ENCODE measurements around the gene SHFL. TPM values are rescaled to one million over a fixed set of nuclear protein-coding genes. Genes with fewer than 3 reads are reported as not detected.

SHFL gene
- total RNA-seq, 1 experiment from 2014 or later = 21.1 TPM

DNA sequence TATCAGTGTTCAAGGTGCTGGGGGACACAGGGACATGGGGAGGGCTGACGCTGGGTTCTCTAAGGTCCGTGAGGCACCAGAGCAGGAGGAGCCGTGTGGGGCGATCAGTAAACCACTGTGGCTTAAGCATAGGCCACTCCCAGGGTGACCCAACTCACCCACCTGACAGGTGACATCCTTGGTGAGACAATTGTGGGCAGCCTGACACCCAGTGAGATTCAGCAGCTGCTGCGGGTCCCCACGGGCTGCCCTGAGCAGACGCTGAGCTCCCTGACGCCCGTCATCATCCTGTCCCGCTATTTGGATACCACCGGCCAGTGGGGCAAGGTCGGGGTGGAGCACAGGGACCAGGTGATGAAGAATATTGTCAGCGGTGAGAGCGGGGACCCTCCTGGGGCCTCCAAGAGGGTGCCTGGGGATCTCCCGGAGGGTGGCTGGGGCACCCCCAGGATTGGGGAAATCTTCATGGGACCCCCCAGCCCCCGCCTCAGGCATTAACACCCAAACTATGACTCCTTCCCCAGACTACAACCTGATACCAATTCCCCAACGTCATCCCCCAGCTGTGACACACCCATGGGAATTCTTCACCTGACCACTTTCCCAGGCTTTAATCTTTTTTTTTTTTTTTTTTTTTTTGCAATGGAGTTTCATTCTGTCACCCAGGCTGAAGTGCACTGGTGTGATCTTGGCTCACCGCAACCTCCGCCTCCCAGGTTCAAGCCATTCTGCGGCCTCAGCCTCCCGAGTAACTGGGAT is 33.3 kb upstream of the SHFL start:
- Mint-ChIP-seq H3K4me1 (peaks cover 4% of the 10 kb centered on the region in 2 experiments), H3K27ac (no peak overlapping the region), H3K9me3 (peaks cover 0 to 4% of the 10 kb centered on the region in 2 experiments; a peak in 2 of 5 replicates), H3K27me3 (ENCODE audit: low read depth) (peaks cover 40% of the 10 kb centered on the region), H3K36me3 (ENCODE audit: insufficient read depth in 1 of 3, low read depth in 3 of 3) (no peaks in the 10 kb centered on the region), H3K4me3 (no peak overlapping the region)
- H3K23me2 ChIP-seq (ENCODE audit: insufficient read length, low read depth, low read length, poor library complexity, severe bottlenecking) = no peaks in the 10 kb centered on the region
- no peaks in the 10 kb centered on the region for H3K79me1 ChIP-seq (ENCODE audit: insufficient read depth, low read depth, low read length, poor library complexity, severe bottlenecking)
- H4K5ac ChIP-seq (ENCODE audit: insufficient read length, low read depth, low read length) = no peak overlapping the region
- H4K20me1 ChIP-seq (ENCODE audit: control insufficient read depth, insufficient read depth, insufficient read length) = no peaks in the 10 kb centered on the region
- no peak overlapping the region for H4K91ac ChIP-seq (ENCODE audit: insufficient read length, low read depth, low read length)
- no peak overlapping the region for H2BK12ac ChIP-seq (ENCODE audit: insufficient read length, low read depth, low read length)
- no peaks in the 10 kb centered on the region for H3K9me3 ChIP-seq (ENCODE audit: control insufficient read depth, low read depth, low read length)
- H3K56ac ChIP-seq (ENCODE audit: insufficient read length, low read depth, low read length) = no peak overlapping the region
- H3K14ac ChIP-seq (ENCODE audit: insufficient read depth, low read length) = no peak overlapping the region; the same call in 1 of the 2 replicates
- DNase-seq = no peak
- H2BK120ac ChIP-seq (ENCODE audit: low read depth, low read length, poor library complexity, severe bottlenecking) = no peak overlapping the region
- no peak overlapping the region for H2BK15ac ChIP-seq (ENCODE audit: low read depth, low read length)
- no CpG with 5 or more reads among the region's 21 CpGs for WGBS (ENCODE audit: extremely low coverage, insufficient read length, low lambda C conversion rate)
- H2BK5ac ChIP-seq (ENCODE audit: insufficient read length, low read length) = no peak overlapping the region
- no peaks in the 10 kb centered on the region for H3K27me3 ChIP-seq (ENCODE audit: insufficient read depth, low read length)
- no peak overlapping the region for H3K23ac ChIP-seq (ENCODE audit: insufficient read length, low read depth, low read length)
- H3K4me2 ChIP-seq (ENCODE audit: insufficient read depth, insufficient read length, low read length) = no peak overlapping the region
- no peak overlapping the region for H3K9ac ChIP-seq (ENCODE audit: extremely low read depth, insufficient read length, low read length)
- no peaks in the 10 kb centered on the region for H3K79me2 ChIP-seq (ENCODE audit: insufficient read depth, low read length)
- no peak overlapping the region for H2AFZ ChIP-seq (ENCODE audit: low read length)
- H4K8ac ChIP-seq (replicated peaks; ENCODE audit: insufficient read length, low read depth, low read length) = no peak overlapping the region
- TF ChIP-seq, protein P1, sequence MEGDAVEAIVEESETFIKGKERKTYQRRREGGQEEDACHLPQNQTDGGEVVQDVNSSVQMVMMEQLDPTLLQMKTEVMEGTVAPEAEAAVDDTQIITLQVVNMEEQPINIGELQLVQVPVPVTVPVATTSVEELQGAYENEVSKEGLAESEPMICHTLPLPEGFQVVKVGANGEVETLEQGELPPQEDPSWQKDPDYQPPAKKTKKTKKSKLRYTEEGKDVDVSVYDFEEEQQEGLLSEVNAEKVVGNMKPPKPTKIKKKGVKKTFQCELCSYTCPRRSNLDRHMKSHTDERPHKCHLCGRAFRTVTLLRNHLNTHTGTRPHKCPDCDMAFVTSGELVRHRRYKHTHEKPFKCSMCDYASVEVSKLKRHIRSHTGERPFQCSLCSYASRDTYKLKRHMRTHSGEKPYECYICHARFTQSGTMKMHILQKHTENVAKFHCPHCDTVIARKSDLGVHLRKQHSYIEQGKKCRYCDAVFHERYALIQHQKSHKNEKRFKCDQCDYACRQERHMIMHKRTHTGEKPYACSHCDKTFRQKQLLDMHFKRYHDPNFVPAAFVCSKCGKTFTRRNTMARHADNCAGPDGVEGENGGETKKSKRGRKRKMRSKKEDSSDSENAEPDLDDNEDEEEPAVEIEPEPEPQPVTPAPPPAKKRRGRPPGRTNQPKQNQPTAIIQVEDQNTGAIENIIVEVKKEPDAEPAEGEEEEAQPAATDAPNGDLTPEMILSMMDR (conservative IDR thresholded peaks at IDR 0.05) = no peak
- no peak overlapping the region for H2AK5ac ChIP-seq (ENCODE audit: insufficient read length, low read length)
- no peak overlapping the region for H3K4ac ChIP-seq (ENCODE audit: low read depth, low read length)
- H3K18ac ChIP-seq (ENCODE audit: insufficient read length, low read depth, low read length) = no peak overlapping the region
- no peak overlapping the region for H2BK20ac ChIP-seq (ENCODE audit: low read depth, low read length, poor library complexity, severe bottlenecking)
- H3K4me1 ChIP-seq (ENCODE audit: insufficient read depth, low read length) = no peaks in the 10 kb centered on the region
- no peak overlapping the region for H3K27ac ChIP-seq (ENCODE audit: insufficient read length, low read depth, low read length)
- H3T11ph ChIP-seq (ENCODE audit: low read length) = no peak overlapping the region

All from H9 (cell line).